ENCODE data around the gene SYNPO2. TPM values are rescaled to one million over a fixed set of nuclear protein-coding genes. Genes with fewer than 3 reads are reported as not detected.

The SYNPO2 gene
- total and polyA plus RNA-seq, 2 donors (not counting 1 experiment from before 2014, with no cell fraction given): 0.03 to 0.20 TPM

DNA sequence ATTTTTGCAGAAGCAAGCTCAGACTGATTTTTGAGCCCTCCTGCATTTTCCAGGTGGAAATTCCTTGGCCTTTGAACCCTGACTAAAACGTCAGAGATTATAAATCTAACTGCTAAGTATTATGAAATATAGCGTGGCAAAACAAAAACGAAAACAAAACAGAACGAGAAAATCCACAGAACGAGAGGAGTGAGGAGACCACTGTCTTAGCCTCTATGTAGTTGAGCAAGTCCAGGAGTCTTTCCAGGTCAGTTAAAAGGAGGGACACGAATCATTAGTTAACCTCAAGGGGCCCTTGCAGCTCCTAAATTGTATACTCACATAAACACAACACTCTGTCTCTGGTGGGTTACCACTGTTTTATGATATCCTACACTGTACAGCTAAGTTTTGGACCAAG lies 80.2 kb downstream of the SYNPO2 start:
- H3K27ac ChIP-seq (ENCODE audit: low read length in 2 of 2): no peak overlapping the region
- Mint-ChIP-seq H3K27me3 (no peaks in the 10 kb centered on the region), H3K27ac (no peak overlapping the region), H3K9me3 (ENCODE audit: insufficient read depth) (no peaks in the 10 kb centered on the region), H3K4me1 (peaks cover 7% of the 10 kb centered on the region), H3K4me3 (no peak overlapping the region)
- H3K4me1 ChIP-seq (ENCODE audit: control insufficient read depth in 2 of 2, insufficient read depth in 2 of 2, low read length in 2 of 2): peaks cover 7 to 8% of the 10 kb centered on the region in 2 donors
- H3K79me2 ChIP-seq (ENCODE audit: control insufficient read depth, insufficient read depth, low read length): no peaks in the 10 kb centered on the region
- intact Hi-C loops (cut with micrococcal nuclease): no loop called here
- ATAC-seq (ENCODE audit: low read depth) (no peak), DNase-seq (no peak)
- H3K4me3 ChIP-seq (ENCODE audit: control extremely low read depth in 1 of 5, extremely low read depth in 1 of 5, insufficient read depth in 1 of 5, low read depth in 2 of 5, low read length in 4 of 5): no peak overlapping the region
- H4K20me1 ChIP-seq (ENCODE audit: control insufficient read depth, insufficient read depth, low read length, poor library complexity, severe bottlenecking): no peaks in the 10 kb centered on the region
- no peaks in the 10 kb centered on the region for H3K36me3 ChIP-seq (replicated peaks in 1 of 2; ENCODE audit: control extremely low read depth in 1 of 2, control insufficient read depth in 1 of 2, extremely low read depth in 1 of 2, insufficient read depth in 2 of 2, low read length in 1 of 2)
- ChIA-PET POLR2A (no interaction called here), CTCF (interaction anchor here (1.3 to 1.7 kb wide), 2 partner anchors 12 to 15 kb away, joined by 3 to 4 read pairs; no protein-coding TSS in a partner anchor)
- H3K4me2 ChIP-seq (replicated peaks; ENCODE audit: low read depth, low read length, poor library complexity, severe bottlenecking): no peak overlapping the region
- TF ChIP-seq, protein P1, sequence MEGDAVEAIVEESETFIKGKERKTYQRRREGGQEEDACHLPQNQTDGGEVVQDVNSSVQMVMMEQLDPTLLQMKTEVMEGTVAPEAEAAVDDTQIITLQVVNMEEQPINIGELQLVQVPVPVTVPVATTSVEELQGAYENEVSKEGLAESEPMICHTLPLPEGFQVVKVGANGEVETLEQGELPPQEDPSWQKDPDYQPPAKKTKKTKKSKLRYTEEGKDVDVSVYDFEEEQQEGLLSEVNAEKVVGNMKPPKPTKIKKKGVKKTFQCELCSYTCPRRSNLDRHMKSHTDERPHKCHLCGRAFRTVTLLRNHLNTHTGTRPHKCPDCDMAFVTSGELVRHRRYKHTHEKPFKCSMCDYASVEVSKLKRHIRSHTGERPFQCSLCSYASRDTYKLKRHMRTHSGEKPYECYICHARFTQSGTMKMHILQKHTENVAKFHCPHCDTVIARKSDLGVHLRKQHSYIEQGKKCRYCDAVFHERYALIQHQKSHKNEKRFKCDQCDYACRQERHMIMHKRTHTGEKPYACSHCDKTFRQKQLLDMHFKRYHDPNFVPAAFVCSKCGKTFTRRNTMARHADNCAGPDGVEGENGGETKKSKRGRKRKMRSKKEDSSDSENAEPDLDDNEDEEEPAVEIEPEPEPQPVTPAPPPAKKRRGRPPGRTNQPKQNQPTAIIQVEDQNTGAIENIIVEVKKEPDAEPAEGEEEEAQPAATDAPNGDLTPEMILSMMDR (IDR thresholded peaks at IDR 0.05): no peak
- TF ChIP-seq EZH2 (IDR thresholded peaks at IDR 0.05; ENCODE audit: borderline replicate concordance, insufficient read depth, low read depth, low read length, poor library complexity, severe bottlenecking): no peak
- no peak overlapping the region for H3K9ac ChIP-seq (ENCODE audit: low read length)
- peak overlapping the region; percentile 76 for H2AFZ ChIP-seq (ENCODE audit: insufficient read depth, low read depth, low read length, poor library complexity, severe bottlenecking)
- H3K27me3 ChIP-seq (replicated peaks in 1 of 4; ENCODE audit: control extremely low read depth in 1 of 4, control insufficient read depth in 3 of 4, insufficient read depth in 4 of 4, low read length in 3 of 4): no peaks in the 10 kb centered on the region
- 100% methylated on average over 3 of the region's 6 CpGs for WGBS (ENCODE audit: insufficient coverage)
- H3K9me3 ChIP-seq (ENCODE audit: control extremely low read depth in 1 of 3, control insufficient read depth in 2 of 3, insufficient read depth in 1 of 3, low read length in 2 of 3): no peaks in the 10 kb centered on the region

DNA sequence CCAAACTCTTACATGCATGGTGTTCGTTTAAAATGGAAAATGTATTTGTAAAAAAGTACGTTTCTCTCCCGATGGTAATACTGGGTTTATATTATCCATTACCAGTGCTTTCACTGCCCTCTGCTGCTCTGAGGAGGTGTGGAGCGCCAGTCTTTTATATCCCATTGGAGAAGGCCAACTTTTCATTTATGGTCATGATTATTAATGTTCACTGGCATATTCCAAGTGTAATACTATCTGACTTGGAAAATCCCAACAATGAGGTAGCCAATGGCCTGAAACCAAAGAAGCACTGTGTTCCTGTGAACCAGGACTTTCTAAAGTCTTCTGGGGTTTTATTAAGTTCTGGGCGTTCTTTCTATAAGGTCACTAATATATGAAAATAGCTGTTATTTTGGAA lies 80.7 kb downstream of the SYNPO2 start:
- WGBS (ENCODE audit: insufficient coverage): no CpG with 5 or more reads among the region's 5 CpGs
- H3K27me3 ChIP-seq (replicated peaks in 1 of 4; ENCODE audit: control extremely low read depth in 1 of 4, control insufficient read depth in 3 of 4, insufficient read depth in 4 of 4, low read length in 3 of 4): no peaks in the 10 kb centered on the region
- no peaks in the 10 kb centered on the region for H3K9me3 ChIP-seq (ENCODE audit: control extremely low read depth in 1 of 3, control insufficient read depth in 2 of 3, insufficient read depth in 1 of 3, low read length in 2 of 3)
- TF ChIP-seq, protein P1 (IDR thresholded peaks at IDR 0.05): no peak
- TF ChIP-seq EZH2 (IDR thresholded peaks at IDR 0.05; ENCODE audit: borderline replicate concordance, insufficient read depth, low read depth, low read length, poor library complexity, severe bottlenecking): no peak
- Mint-ChIP-seq H3K9me3 (ENCODE audit: insufficient read depth) (no peaks in the 10 kb centered on the region), H3K4me3 (no peak overlapping the region), H3K27ac (no peak overlapping the region), H3K27me3 (no peaks in the 10 kb centered on the region), H3K4me1 (peaks cover 7% of the 10 kb centered on the region)
- H3K27ac ChIP-seq (ENCODE audit: low read length in 2 of 2): no peak overlapping the region
- intact Hi-C loops (cut with micrococcal nuclease): no loop called here
- H3K4me1 ChIP-seq (ENCODE audit: control insufficient read depth in 2 of 2, insufficient read depth in 2 of 2, low read length in 2 of 2): peaks cover 7 to 8% of the 10 kb centered on the region in 2 donors
- H3K4me3 ChIP-seq (ENCODE audit: control extremely low read depth in 1 of 5, extremely low read depth in 1 of 5, insufficient read depth in 1 of 5, low read depth in 2 of 5, low read length in 4 of 5): no peak overlapping the region
- no peaks in the 10 kb centered on the region for H4K20me1 ChIP-seq (ENCODE audit: control insufficient read depth, insufficient read depth, low read length, poor library complexity, severe bottlenecking)
- no peaks in the 10 kb centered on the region for H3K79me2 ChIP-seq (ENCODE audit: control insufficient read depth, insufficient read depth, low read length)
- ATAC-seq (ENCODE audit: low read depth): no peak
- no peak overlapping the region for H3K4me2 ChIP-seq (replicated peaks; ENCODE audit: low read depth, low read length, poor library complexity, severe bottlenecking)
- ChIA-PET CTCF (no interaction called here), POLR2A (no interaction called here)
- H3K9ac ChIP-seq (ENCODE audit: low read length): no peak overlapping the region
- peak overlapping the region; percentile 76 for H2AFZ ChIP-seq (ENCODE audit: insufficient read depth, low read depth, low read length, poor library complexity, severe bottlenecking)
- no peak for DNase-seq
- no peaks in the 10 kb centered on the region for H3K36me3 ChIP-seq (replicated peaks in 1 of 2; ENCODE audit: control extremely low read depth in 1 of 2, control insufficient read depth in 1 of 2, extremely low read depth in 1 of 2, insufficient read depth in 2 of 2, low read length in 1 of 2)

Data from B cell (primary cell).